Stimulated activated CD4-positive, alpha-beta T cell treated with anti-CD3 and anti-CD28 coated beads, Interleukin-1b, Interleukin-23, amount 100 ng/mL, for 1 hour (primary cell): ENCODE results near the gene JMJD1C.

Experiments
- DNase-seq, 2 donors: peaks; one replicate each; pipeline ENCODE4 v3.0.0-alpha.2; 2020; ENCODE audit warnings: low read depth in 2 of 2

JMJD1C gene

DNA sequence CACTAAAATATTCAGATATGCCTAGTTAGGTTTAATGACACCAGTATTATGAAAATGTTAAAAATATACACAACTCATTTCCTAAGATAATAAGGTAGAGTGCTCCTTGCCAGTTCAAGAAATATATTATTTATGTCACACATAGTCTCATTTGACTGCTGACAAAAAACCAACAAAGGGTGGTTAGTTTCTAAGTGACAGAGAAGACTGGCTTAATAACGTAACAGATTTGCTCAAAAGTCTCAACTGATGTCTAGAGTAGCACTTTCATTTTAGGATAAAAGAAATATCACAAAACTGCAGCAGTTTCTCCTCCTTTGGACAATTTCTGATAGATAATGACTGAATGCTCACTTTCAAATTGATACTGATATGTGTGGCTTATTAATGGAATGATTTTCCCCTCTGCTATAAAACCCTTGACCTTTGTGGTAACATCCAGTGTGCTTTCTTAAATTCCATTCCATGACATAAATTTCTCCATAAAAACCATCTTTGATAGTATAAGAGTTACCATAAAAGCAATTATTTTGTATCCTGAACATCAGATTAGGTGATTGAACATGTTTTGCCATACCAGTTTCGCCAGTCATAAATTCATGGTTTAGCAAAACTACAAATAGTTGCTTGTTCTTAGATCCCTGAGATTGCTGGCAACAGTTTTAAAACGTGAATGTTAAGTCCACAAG lies 238.4 kb downstream of the JMJD1C start:
- DNase-seq, result no peak

DNA sequence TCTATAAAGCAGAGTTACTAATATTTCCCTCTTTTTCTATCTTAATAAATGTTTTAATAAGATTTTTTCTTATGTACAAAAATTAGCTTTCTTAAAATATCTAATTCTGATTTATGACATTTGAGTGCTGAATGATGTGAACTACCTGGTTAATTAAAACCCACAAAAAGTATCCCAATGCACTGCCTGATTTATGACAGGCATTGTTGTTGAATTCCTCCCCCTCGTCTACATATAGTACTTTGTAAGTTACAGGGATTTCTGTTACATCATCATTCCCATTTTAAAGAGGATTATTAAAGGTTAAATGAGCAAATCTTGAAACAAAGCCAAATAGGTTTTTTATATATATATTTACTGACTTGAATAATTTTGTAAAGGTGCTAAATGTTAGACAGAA lies 241.5 kb downstream of the JMJD1C start:
- DNase-seq, result no peak

DNA sequence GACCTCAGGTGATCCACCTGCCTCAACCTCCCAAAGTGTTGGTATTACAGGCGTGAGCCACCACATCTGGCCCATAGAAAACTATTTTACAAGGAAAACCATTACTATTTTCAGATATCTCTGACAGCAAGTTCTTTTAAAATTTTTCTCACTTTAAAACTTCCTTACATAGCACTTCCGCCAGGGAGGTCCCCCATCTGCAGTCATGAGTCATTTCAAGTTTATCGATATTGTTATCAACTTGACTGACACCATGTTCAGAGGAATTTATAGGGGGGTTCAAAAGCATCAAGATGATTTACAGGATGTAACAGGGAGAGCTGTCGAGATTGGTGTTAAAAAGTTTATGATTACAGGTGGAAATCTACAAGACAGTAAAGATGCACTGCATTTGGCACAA lies 243.8 kb downstream of the JMJD1C start:
- DNase-seq, result no peak

DNA sequence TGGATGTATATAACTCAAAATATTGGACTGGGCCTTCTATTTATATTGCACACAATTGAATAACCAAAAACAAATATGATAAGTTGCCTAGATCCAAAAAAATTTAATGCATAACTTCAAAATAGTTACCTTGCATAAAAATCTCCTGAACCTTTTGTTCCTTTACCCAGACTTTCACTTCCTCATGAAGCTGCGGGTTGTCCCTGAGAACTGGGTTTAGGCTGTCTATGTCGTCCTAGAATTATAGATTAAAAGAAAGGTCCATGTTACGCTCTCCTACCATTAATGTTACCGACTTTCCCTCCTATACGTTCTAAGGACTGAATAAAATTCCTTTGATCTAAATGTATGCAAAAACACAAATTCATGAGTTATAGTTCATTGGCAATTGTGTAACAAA lies 246.0 kb downstream of the JMJD1C start:
- no peak for DNase-seq

DNA sequence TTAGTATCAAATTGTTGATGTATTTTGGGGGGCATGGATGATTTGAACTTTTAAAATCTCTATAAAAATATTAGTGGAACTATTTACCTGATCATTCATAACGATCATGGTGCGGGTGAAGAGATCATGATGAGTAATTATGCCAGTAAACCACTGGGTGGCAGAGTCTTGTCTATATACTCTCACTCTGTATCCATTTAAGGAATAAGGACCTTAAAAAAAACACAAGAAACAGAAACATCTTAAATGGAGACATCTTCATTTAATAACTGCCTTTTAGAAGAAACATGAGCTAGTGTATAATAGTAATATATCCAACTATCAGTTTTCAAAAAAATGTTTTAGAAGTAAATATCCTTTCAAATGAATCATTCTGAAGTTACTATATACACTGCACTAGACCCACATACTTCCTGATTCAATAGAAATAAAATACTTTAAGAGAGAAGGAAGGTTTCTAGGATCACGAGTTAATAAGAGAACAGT lies 248.6 kb downstream of the JMJD1C start:
- no peak for DNase-seq

DNA sequence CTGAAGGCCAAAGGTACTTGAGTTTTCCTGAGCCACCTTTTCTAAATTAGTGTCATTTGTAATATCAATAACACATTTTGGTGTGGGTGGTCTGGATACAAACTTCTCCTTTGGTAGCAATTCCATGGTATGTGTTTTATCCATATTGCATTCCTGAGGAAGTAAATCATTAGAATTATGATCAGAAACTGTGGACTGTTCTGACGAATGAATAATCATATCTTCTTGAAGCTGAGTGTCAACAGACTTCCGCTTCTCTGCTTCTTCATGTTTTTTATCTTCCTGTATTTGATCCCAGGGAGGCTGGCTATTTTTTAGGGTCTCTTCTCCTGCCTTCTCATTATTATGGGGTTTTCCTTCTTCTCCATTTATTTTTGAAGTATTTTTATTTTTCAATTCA lies 251.2 kb downstream of the JMJD1C start:
- DNase-seq, result no peak

DNA sequence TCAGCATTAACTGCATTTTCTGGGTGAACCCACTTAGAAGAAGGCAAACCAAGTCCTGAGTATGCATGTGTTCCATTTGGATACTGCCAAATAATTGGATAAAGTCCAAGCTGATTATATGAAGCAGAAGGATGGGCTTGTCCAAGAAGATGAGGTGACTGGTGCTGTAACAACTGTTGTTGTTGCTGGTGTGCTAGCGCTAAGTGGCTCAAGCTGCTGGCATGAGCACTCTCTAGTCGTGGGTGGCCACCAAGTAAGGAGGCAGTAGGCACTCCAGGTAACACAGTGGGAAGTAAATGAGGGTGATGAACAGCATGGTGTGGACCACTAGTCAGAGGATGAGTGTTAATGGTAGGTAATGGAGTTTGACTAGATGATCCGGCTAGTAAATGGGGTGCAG lies 252.3 kb downstream of the JMJD1C start:
- no peak for DNase-seq

DNA sequence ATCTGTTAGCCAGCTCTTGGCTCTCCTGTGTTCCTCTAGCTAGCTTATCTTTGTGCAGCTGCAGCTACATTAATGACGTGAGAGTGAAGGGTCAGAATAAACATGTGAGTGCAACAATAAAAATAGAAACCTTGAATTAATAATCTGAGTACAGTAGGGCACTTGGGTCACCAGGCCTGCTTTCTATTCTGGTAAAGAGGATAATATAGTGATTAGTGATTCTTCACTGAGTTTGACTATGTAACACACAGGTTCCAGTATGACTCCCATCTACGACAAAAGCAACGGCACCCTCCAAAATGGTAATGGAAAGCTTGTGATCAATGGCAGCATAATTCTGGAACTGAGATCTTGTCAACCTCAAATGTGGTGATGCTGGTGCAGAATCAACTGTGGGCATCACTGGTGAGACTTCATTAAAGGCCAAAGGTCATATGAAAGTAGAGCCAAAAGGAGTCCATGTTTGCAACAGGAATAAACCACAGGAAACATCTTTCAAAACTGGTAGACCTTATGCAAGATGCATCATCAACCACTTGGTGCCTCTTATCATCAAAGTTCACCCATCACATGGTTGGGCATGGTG lies 255.1 kb downstream of the JMJD1C start:
- DNase-seq, result no peak

DNA sequence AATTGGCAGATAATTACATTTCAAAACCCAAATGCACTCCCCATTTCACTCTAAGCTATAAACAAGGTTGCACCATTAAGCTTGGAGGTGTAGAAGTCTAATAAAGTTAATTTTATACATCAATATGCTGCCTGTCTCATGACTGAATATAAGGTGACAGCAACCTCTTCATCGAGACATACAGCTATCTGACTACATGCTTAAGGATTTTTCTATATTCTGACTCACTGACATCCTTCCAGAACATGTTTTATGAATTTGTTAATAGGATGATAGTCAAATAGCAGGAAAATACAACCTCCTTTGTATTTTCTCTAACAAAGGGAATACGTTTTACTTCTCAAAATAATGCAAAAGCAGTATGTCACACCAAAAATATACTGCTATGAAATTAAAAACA lies 256.1 kb downstream of the JMJD1C start:
- no peak for DNase-seq

DNA sequence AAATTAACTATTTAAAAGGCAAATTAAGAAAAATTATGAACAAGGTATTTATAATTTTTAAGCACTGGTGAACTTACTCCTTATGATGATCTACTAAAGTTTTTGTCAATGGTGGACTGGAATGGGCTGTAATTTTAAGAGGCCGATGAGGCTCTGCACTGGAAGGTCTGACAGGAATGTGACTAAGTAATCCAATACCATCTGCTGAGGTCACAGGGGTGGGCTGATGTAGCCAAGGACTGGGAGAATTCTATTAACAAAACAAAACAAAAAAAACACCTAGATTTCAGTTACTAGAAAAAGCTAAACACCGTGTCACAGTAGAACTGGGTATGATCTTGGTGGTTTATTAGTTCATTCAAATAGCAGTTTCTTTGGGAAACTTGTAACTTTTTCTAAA lies 256.8 kb downstream of the JMJD1C start:
- no peak for DNase-seq

DNA sequence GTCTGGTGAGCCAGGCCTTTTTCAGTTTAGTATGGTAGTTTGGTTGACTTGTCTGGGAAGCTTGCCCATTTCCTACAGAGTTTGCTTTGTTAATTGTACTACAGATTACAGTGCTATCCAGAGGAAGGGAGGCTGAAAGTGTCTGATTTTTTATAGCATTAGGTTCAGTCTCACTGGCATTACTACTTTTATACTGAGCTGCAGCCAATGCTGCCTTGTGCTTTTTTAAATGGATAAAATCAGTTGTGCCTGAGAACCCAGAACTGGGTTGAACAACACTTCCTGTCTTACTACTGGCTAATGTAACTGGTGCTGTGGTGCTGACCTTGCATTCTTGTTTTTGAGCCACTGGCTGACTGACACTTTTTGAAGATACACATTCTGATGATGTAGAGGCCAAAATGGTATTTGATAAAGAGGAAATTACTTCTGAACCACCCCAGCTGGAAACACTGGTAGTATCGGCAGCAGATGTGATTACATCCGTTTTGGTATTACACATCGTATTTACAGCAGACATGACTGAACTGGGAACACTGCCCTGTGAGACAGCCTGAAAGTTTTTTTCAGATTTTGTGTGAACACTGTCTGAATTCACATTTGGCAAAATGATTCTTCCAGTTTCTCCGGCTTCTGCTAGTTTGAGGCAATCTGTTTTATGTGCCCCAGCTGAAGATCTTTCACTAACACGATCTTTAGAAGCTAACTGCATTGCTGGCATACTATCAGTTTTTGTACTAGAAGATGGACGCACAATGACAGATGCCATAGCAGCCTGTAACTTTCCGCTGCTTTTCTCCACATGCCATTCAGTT lies 258.6 kb downstream of the JMJD1C start:
- no peak for DNase-seq

DNA sequence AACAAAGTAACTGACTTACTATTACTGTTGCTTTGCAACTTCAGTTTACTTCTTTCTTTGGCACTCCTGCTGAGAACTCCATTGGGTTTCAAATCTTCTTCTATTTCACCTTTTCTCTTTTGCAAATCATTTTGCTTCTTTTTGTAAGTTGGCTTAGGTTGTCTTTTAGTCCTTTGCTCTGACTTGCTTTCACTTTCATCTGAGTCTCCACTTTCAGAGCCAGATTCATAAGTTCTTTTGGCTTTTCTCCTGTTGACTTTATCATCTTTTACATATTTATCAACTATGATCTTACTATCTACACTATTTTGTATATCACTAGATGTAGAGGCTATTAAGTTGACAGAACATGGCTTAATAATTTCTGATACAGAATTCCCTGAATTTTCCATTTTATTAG lies 259.2 kb downstream of the JMJD1C start:
- no peak for DNase-seq

DNA sequence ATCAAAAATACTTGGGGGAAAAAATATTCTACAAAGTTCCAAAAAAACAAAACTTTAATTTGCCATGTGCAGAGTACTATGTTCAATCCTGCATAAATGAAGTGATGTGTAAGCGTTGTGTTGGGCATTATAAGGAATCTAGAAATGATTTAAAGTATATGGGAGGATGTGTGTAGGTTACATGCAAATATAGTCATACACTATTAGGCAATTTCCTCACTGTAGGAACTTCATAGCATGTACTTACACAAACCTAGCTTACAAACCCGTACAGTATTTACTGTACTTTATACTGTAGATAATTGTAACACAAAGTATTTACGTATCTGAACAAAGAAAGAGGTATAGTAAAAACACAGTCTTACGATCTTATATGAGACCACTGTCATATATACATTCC lies 260.4 kb downstream of the JMJD1C start:
- no peak for DNase-seq

DNA sequence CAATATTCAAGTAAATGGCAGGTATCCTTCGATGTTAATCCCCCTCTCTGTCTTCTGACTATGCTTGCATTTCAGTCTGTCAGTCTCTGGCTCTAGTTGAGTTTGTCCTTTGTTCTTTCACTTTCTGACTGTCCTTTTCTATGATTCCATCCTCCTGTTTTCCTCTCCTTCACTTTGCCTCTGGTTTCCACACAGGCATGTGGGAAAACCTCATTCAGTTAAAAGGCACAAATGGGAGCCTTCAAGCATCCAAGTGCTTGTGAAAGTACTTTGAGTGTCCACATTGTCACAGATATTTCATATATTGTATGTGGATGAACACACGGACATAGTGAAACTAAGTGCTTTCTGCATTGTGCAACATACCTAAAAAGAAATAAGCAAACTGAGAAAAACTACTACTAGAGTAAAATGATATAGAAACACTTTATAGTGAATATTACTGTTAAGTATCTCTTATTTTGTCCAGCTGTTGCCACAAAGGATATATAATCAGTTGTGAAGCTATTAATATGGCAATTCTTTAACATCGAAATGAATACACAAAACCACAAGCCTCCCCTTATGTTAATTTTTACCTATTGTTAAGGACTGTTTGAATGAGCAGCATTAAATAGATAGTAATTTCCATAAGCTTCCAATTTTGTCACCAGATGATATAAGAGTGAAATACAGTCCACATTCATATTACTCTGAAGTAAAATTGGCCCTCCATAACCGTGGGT lies 260.9 kb downstream of the JMJD1C start:
- DNase-seq, result no peak

DNA sequence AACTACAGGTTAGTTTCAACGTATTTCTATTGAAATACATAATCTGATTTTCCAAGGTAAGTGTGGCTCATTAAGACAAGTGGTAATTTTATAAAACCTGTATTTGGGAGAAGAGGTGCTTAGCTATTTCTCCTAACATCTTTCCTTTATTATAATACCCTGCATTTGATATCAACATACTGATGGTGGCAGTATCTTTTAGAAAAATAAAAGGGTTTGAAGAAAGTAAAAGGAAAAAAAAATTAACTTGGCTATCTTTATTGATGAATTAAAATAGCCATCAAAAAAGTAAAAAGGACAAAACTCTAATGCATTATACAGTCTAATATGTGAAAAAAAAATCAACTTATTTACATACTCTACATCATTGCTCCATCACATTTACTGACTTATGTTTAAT lies 264.7 kb downstream of the JMJD1C start:
- DNase-seq, result no peak

DNA sequence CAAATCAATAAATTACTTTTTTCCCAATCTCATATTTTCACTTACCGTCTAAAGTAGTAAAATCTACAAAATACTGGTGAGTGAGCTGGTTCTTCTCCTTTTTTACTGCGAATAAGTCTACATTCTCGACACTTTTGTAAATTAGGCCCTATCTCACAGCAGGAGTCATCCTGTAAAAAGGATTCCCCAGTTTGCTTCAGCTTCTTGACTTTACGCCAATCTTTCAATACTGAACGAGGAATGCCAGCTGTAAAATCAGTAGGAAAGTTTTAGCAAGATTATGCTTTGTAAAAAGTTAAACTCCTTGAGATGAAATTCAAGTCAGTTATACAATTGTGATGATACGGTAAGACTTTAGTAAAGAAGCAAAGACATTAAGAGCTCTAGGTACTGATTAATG lies 265.3 kb downstream of the JMJD1C start:
- DNase-seq, result no peak

DNA sequence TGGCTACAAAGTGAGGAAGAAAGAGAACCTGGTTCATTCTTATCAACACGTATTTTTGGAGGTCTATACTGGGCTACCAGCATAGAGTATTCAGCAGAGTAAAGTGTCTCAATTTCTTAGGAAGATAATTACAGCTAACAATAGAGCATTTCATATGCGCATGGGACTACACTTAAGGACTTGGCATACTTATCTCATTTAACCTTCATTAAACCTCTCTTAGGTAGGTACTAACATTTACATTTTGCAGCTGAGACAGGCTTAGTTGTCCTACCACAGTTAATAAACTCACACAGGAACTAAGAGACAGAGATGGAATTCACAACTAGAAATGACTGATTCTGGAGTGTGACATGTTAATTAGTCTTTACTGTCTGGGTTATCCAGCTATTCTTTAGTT lies 266.1 kb downstream of the JMJD1C start:
- no peak for DNase-seq

DNA sequence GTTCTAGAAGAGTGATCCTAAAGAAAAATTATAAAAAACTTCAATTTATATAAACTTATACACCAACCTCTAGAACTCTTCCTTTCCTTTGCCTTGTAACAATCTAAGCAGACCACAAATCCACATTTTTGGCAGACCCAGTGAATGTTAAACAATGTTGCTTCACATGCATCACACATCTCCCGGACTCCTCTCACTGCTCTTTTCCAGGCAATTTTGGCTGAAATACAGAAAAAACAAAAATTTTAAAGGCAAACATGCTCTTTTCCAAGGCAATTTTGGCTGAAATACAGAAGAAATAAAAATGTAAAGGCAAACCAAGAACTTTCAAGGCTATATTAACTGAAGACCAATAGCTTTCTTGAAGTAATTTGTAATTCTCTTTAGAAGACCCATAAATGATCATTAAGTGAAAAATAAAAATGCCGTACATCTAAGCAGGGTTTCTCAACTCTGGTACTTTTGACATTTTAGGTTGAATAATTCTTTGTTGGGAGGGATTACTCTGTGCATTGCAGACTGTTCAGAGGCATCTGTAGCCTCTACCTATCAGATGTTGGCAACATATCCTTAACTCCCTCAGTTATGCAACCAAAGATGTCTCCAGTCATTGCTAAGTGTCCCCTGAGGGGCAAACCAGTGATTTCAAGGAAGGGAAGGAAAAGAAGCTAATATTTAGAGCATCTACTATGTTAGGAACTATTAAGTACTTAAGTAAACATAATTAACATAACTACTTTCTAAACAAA lies 268.3 kb downstream of the JMJD1C start:
- no peak for DNase-seq

DNA sequence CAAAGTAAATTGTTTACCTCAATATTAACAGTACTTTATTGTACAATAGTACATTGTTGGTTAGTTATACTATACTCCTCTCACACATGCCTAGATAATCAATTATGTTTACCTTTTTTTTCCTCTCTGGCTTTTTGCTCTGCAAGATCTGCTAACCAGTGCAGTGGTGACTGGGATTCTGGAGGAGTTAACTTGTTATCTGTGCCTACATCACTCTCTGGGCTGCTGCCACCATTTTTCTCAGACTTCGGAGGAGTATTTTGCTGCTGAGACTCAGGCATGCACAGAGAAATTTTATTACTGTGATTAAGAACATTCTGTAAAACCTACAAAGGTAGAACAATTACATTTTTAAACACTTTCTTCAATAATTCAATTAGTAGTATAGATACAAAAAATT lies 273.0 kb downstream of the JMJD1C start:
- DNase-seq, result no peak

DNA sequence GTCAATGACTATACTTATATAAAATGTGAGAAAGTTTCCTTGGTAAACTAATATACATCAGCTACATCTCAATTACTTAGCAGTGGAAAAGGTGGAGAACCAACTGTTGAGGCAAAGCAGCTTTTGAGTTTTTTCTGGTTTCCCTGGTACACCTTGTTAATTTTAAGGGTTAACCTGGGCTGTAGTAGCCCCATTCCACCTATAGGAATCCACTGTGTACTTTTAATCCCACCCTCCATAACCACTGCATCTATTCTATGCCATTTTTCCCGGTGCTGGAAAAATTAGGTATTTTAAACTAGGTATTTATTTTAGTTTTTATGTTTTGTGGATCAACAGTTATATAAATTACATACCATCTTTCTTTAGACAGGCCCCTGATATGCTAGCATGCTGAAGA lies 290.2 kb downstream of the JMJD1C start:
- DNase-seq, result no peak

DNA sequence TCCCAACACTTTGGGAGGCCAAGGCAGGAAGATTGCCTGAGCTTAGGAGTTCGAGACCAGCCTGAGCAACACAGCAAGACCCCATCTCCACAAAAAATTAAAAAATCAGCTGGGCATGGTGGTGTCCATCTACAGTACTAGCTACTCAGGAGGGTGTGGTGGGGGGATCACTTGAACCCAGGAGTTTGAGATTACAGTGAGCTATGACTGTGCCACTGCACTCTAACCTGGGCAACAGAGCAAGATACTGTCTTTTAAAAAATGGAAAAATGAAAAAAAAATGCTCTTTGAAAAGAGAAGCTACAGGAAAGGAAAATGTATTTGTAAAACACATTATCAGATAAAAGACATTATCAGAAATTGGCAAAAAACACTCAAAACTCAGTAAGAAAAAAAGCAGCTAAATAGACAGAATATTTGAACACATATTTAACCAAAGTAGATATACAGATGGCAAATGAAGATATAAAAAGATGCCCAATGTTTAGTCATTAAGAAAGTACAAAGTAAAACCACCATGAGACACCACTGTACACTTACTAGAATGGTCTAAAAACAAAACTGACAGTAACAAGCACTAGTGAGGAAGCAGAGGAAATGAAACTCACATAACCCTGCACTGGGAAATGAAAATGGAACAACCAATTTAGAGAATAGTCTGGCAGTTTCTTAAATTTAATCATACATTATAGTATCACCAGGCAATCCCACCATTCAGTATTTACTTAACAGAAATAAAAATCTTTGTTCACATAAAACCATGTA lies 292.1 kb downstream of the JMJD1C start:
- DNase-seq, result no peak
